Peyer's patch (tissue), 4 donors: Measurements from ENCODE around the gene RSPH1. TPM values are rescaled to one million over a fixed set of nuclear protein-coding genes. Genes with fewer than 3 reads are reported as not detected.

Source experiments
- DNase-seq, 3 donors: peaks; one replicate each; pipeline ENCODE4 v3.0.0-alpha.2; 2017 to 2019
- H3K27ac ChIP-seq, 4 donors: fragments of 200-600 bp; sonication (generic); one replicate each; pipeline ENCODE4 v1.5.1; 2016 to 2019
- H3K27me3 ChIP-seq, 2 donors: fragments of 200-600 bp; sonication (generic); one replicate each; pipeline ENCODE4 v1.5.1; 2019
- H3K36me3 ChIP-seq, 3 donors: fragments of 200-600 bp; sonication (generic); one replicate each; pipeline ENCODE4 v1.5.1; 2016 to 2019
- H3K4me1 ChIP-seq, 4 donors: fragments of 200-600 bp; sonication (generic); one replicate each; pipeline ENCODE4 v1.5.1; 2016 to 2019
- H3K4me3 ChIP-seq, 4 donors: fragments of 200-600 bp; sonication (generic); 1 replicate in 3 of 4; 2 replicates in 1 of 4; pipeline ENCODE4 v1.5.1; 2016 to 2019; ENCODE audit warnings: mild to moderate bottlenecking in 1 of 4
- H3K9me3 ChIP-seq, 4 donors: fragments of 200-600 bp; sonication (generic); one replicate each; pipeline ENCODE4 v1.5.1; 2016 to 2019; ENCODE audit warnings: mild to moderate bottlenecking in 1 of 4
- CTCF ChIP-seq, 6 experiments: fragments of 450-650 bp in 4 of 6; fragments of 200-600 bp in 2 of 6; sonication (generic) in 1 of 6; IDR thresholded peaks; one replicate each; pipeline ENCODE4 v1.5.1; 2017 to 2019; ENCODE audit warnings: antibody characterized with exemption in 6 of 6, mild to moderate bottlenecking in 3 of 6, moderate library complexity in 1 of 6
- POLR2A ChIP-seq, 2 donors: fragments of 450-650 bp; IDR thresholded peaks; one replicate each; pipeline ENCODE4 v1.5.1; 2017; ENCODE audit warnings: antibody characterized with exemption in 2 of 2, mild to moderate bottlenecking in 2 of 2, moderate library complexity in 2 of 2
- total RNA-seq, 4 donors: library from RNA; depleted of rRNA; stranded (reverse); fragments of >200 nt; gene quantifications; one replicate each; pipeline ENCODE4 v1.1.0, GENCODE V29; 2016

Gene RSPH1
- total RNA-seq, 4 donors from 2014 or later = 2.5 to 11.0 (median 6.7) TPM

- Histone ChIP-seq H3K4me1 (peaks cover 0 to 28% (median 2%) of the 10 kb centered on the region in 4 donors), H3K27ac (no peak overlapping the region)
- TF ChIP-seq CTCF (IDR thresholded peaks at IDR 0.05) = no peak
- no peak for TF ChIP-seq POLR2A (IDR thresholded peaks at IDR 0.05)
Measured at GRCh38 chr21:42454786-42455185, 41.2 kb downstream of the RSPH1 start.

GRCh38 chr21:42453986-42454570 lies 41.9 kb downstream of the RSPH1 start:
- TF ChIP-seq CTCF (IDR thresholded peaks at IDR 0.05) (no peak), POLR2A (IDR thresholded peaks at IDR 0.05) (no peak)
- H3K9me3 ChIP-seq = no peaks in the 10 kb centered on the region

More at GRCh38 chr21:42454786-42455185, 41.2 kb downstream of the RSPH1 start:
- Histone ChIP-seq H3K4me3 (no peak overlapping the region), H3K36me3 (no peaks in the 10 kb centered on the region), H3K9me3 (no peaks in the 10 kb centered on the region), H3K27me3 (no peaks in the 10 kb centered on the region)
- peak in 1 of 3 donors; percentile 15 for DNase-seq

GRCh38 chr21:42453224-42453985 lies 42.6 kb downstream of the RSPH1 start:
- peak overlapping the region in 1 of 4 donors; percentile 27 for H3K27ac ChIP-seq
- peak in 1 of 3 donors; percentile 54 for DNase-seq

More at GRCh38 chr21:42453986-42454570, 41.9 kb downstream of the RSPH1 start:
- DNase-seq = peak in 1 of 3 donors; percentile 54
- Histone ChIP-seq H3K4me1 (peaks cover 0 to 25% (median 1%) of the 10 kb centered on the region in 4 donors), H3K4me3 (no peak overlapping the region), H3K27ac (peak overlapping the region in 1 of 4 donors; percentile 27), H3K27me3 (no peaks in the 10 kb centered on the region), H3K36me3 (no peaks in the 10 kb centered on the region)

GRCh38 chr21:42452401-42453223 lies 43.4 kb downstream of the RSPH1 start:
- DNase-seq = peak in 1 of 3 donors; percentile 39
- Histone ChIP-seq H3K9me3 (no peaks in the 10 kb centered on the region), H3K27ac (no peak overlapping the region), H3K4me1 (peaks cover 0 to 20% (median 1%) of the 10 kb centered on the region in 4 donors), H3K27me3 (no peaks in the 10 kb centered on the region), H3K36me3 (no peaks in the 10 kb centered on the region), H3K4me3 (no peak overlapping the region)
- TF ChIP-seq CTCF (IDR thresholded peaks at IDR 0.05) (no peak), POLR2A (IDR thresholded peaks at IDR 0.05) (no peak)

More at GRCh38 chr21:42453224-42453985, 42.6 kb downstream of the RSPH1 start:
- H3K27me3 ChIP-seq = no peaks in the 10 kb centered on the region
- H3K36me3 ChIP-seq = no peaks in the 10 kb centered on the region
- no peaks in the 10 kb centered on the region for H3K9me3 ChIP-seq
- TF ChIP-seq CTCF (IDR thresholded peaks at IDR 0.05) = no peak
- TF ChIP-seq POLR2A (IDR thresholded peaks at IDR 0.05) = no peak
- H3K4me1 ChIP-seq = peaks cover 0 to 25% (median 1%) of the 10 kb centered on the region in 4 donors
- H3K4me3 ChIP-seq = no peak overlapping the region

- no peaks in the 10 kb centered on the region for H3K36me3 ChIP-seq
- DNase-seq = peak in 1 of 3 donors; percentile 32
- no peak for TF ChIP-seq CTCF (IDR thresholded peaks at IDR 0.05)
- no peak for TF ChIP-seq POLR2A (IDR thresholded peaks at IDR 0.05)
Measured at GRCh38 chr21:42451941-42452340, 44.1 kb downstream of the RSPH1 start.

More at GRCh38 chr21:42451941-42452340, 44.1 kb downstream of the RSPH1 start:
- no peak overlapping the region for H3K27ac ChIP-seq
- H3K4me1 ChIP-seq = peaks cover 0 to 15% (median 1%) of the 10 kb centered on the region in 4 donors
- no peaks in the 10 kb centered on the region for H3K9me3 ChIP-seq
- H3K4me3 ChIP-seq = no peak overlapping the region
- no peaks in the 10 kb centered on the region for H3K27me3 ChIP-seq
